ENCODE results near the gene NDUFS8. TPM values are rescaled to one million over a fixed set of nuclear protein-coding genes. Genes with fewer than 3 reads are reported as not detected.

The NDUFS8 gene
- total RNA-seq, 1 experiment from 2014 or later = 576 TPM

DNA sequence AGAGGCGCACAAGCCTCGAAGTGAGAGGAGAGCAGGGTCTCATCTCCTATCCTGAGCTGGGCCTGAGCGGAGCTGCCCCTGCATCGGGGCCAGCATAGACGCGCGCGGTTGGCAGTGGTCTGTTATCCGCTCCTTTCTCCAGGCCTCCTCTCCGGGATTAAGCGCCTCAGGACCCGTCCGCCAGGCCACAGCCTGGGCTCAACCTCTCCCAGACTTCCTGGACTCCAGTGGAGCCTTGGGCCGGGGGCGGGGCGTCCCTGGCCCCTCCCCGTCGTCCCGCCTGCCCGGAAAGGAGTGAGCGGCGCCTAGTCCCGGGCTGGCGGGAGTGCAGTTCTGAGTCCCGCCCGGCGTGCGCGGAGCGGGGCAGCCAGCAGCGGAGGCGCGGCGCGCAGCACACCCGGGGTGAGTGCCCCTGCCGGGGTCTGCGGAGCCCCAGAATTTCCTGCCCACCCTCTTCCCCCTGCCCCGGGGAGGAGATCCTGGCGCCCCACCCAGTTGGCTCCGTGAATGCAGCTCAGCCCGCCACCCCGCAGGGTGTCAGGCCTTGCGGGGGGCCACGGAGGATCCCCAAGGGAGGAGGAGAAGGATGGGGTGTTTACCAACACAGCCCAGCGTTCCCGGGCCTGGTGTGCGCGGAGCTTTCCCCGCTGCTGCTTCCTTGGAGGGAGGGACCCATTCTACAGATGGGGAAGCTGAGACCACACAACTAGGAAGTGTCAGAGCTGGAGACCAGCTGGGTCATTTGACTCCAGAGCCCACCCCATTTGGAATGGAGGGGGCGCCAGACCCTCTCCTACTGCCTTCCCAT lies 8.4 kb downstream of the NDUFS8 start, which contains the start of gene TCIRG1:
Gene TCIRG1 (plus strand): TSS at position 308 of the 808 bp plus-strand sequence. CDS start 2,247 bp downstream, outside the sequence.
- peaks cover 8% of the 10 kb centered on the region for H3K36me3 ChIP-seq (ENCODE audit: low read depth, low read length)
- peaks cover 40% of the 10 kb centered on the region for H3K79me2 ChIP-seq (ENCODE audit: low read length)
- no TSS peak for BruUV-seq (replicated peaks)
- peak within 1 kb of the TSS; percentile 84 for H3K9ac ChIP-seq (ENCODE audit: low read length)
- ChIA-PET CTCF (no interaction called here), POLR2A (ENCODE audit: unreplicated experiment) (no interaction called here)
- peak within 1 kb of the TSS; percentile 96 for H3K4me2 ChIP-seq (ENCODE audit: low read length)
- no peaks in the 10 kb centered on the region for H3K9me3 ChIP-seq (ENCODE audit: low read length)
- H3K27ac ChIP-seq (ENCODE audit: low read length) = peak within 1 kb of the TSS; percentile 56
- intact Hi-C loops (cut with micrococcal nuclease) = loop anchor here (5.0 kb wide), 1 partner anchor 83 kb away; the partner anchor contains the start of gene CHKA
- no peaks in the 10 kb centered on the region for H4K20me1 ChIP-seq (ENCODE audit: low read length)
- H3K4me3 ChIP-seq (ENCODE audit: low read length) = peak within 1 kb of the TSS; percentile 78
- no peaks in the 10 kb centered on the region for H3K27me3 ChIP-seq (ENCODE audit: low read length)
- H2AFZ ChIP-seq (ENCODE audit: low read length) = peak within 1 kb of the TSS; percentile 74
- peaks cover 26% of the 10 kb centered on the region for H3K4me1 ChIP-seq (ENCODE audit: insufficient read depth, low read length)
- H3F3A ChIP-seq (ENCODE audit: low read length, unreplicated experiment) = no peaks in the 10 kb centered on the region
- peak; percentile 79 for ATAC-seq
- TF ChIP-seq, protein P1, sequence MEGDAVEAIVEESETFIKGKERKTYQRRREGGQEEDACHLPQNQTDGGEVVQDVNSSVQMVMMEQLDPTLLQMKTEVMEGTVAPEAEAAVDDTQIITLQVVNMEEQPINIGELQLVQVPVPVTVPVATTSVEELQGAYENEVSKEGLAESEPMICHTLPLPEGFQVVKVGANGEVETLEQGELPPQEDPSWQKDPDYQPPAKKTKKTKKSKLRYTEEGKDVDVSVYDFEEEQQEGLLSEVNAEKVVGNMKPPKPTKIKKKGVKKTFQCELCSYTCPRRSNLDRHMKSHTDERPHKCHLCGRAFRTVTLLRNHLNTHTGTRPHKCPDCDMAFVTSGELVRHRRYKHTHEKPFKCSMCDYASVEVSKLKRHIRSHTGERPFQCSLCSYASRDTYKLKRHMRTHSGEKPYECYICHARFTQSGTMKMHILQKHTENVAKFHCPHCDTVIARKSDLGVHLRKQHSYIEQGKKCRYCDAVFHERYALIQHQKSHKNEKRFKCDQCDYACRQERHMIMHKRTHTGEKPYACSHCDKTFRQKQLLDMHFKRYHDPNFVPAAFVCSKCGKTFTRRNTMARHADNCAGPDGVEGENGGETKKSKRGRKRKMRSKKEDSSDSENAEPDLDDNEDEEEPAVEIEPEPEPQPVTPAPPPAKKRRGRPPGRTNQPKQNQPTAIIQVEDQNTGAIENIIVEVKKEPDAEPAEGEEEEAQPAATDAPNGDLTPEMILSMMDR (conservative IDR thresholded peaks at IDR 0.05; ENCODE audit: low read depth, low read length) = no peak
- no peak for TF ChIP-seq EZH2 (IDR thresholded peaks at IDR 0.05; ENCODE audit: low read length, unreplicated experiment)
- no peaks in the 10 kb centered on the region for H3K9me2 ChIP-seq (replicated peaks; ENCODE audit: low read length)
- DNase-seq = peak; percentile 89

DNA sequence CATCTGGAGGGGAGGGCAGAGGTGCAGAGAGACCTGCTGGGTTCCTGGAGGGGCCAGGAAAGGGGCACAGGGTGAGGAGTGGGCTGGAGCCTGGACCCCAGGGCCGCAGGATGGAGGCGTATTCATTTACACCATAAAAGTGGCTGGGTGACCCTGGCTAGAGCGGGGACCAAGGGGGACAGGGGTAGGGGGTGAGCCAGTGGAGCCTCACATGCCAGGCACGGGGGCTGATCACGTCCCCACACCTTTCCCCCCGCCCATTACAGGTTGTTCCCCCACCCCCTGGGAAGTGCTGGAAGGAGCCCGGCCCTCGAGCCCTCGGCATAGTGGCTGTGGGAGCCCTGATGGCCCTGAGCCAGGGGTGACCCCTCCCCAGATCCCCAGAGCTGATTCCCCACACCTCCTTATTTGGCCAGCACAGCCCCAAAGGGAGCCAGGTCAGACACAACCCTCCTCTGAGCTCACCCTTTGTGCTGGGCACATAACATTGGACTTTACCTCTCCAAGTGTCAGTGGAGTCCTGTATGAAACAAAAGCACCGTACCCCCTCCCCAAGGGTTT lies 9.1 kb downstream of the NDUFS8 start:
- ATAC-seq (no peak), DNase-seq (no peak)
- Histone ChIP-seq H3K4me3 (ENCODE audit: low read length) (peak overlapping the region; percentile 78), H3K27ac (ENCODE audit: low read length) (peak overlapping the region; percentile 56), H3K27me3 (ENCODE audit: low read length) (no peaks in the 10 kb centered on the region), H3K9me2 (replicated peaks; ENCODE audit: low read length) (no peaks in the 10 kb centered on the region), H4K20me1 (ENCODE audit: low read length) (no peaks in the 10 kb centered on the region), H3K4me2 (ENCODE audit: low read length) (peak overlapping the region; percentile 96), H3K4me1 (ENCODE audit: insufficient read depth, low read length) (peaks cover 26% of the 10 kb centered on the region), H3K79me2 (ENCODE audit: low read length) (peaks cover 36% of the 10 kb centered on the region), H3F3A (ENCODE audit: low read length, unreplicated experiment) (no peaks in the 10 kb centered on the region), H2AFZ (ENCODE audit: low read length) (peak overlapping the region; percentile 74), H3K9me3 (ENCODE audit: low read length) (no peaks in the 10 kb centered on the region), H3K9ac (ENCODE audit: low read length) (peak overlapping the region; percentile 84), H3K36me3 (ENCODE audit: low read depth, low read length) (peaks cover 7% of the 10 kb centered on the region; the same call in 1 of the 2 replicates)
- TF ChIP-seq EZH2phosphoT487 (IDR thresholded peaks at IDR 0.05; ENCODE audit: borderline replicate concordance, low read length) (no peak), EZH2 (IDR thresholded peaks at IDR 0.05; ENCODE audit: low read length, unreplicated experiment) (no peak)
- TF ChIP-seq, protein P1 (conservative IDR thresholded peaks at IDR 0.05; ENCODE audit: low read depth, low read length) = no peak
- ChIA-PET POLR2A (ENCODE audit: unreplicated experiment) (interaction anchor here (0.5 kb wide), 1 partner anchor 301 kb away, joined by 6 read pairs; no protein-coding TSS in a partner anchor), CTCF (no interaction called here)
- intact Hi-C loops (cut with micrococcal nuclease) = loop anchor here (5.0 kb wide), 1 partner anchor 83 kb away; the partner anchor contains the start of gene CHKA
- no TSS peak for BruUV-seq (replicated peaks)

Data from PC-3 (cell line).